ENCODE results near the gene GAREM1.
"Not testable (repeated sequence)": the region's sequence is repeated elsewhere in the genome, so short reads cannot be mapped to it uniquely, and the experiment has no call there.

GAREM1 gene

GRCh38 chr18:32249147-32249929 is 221.3 kb downstream of the GAREM1 start:
- no peak for DNase-seq

DNA sequence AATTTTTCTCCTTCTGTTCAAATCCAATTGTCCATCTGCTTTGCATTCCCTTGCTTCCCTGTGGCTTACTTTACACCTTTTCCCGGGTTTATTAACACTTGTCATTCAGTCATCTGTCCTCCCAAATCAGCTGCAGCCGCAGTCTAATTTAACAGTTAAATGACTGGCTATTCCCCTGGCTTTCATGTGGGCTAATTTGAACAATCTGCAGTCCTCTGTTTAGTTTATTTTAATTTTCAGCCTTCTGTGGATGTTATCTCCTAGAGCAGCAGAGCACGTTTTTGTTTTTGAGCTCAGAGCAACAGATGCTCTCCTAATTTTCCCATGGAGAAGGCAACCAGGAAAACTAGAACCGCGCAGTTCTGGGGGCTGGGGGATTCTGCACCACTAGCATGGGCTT is 225.8 kb downstream of the GAREM1 start:
- DNase-seq: no peak

DNA sequence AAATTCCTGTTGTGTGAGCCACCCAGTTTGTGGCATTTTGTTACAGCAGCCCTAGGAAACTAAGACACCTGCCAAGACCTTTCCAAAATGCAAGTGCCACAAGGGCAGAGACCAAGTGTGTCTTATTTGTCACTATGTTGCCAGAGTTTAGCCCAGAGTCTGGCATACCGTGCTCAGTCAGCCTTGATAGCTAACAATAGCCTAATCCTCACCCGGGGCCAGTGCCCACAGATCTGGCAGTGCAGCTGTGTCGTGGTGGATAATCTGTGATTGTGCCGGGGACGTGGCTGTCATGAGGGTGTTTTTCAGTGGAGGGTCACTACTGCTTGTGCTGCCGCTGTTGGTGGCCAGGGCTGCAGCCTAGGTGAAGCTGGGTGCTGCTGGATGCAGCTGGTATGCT is 227.3 kb downstream of the GAREM1 start:
- DNase-seq: no peak

- DNase-seq: no peak
Observed at GRCh38 chr18:32242395-32242794, 228.3 kb downstream of the GAREM1 start.

GRCh38 chr18:32238635-32239268 is 231.9 kb downstream of the GAREM1 start:
- no peak for DNase-seq

DNA sequence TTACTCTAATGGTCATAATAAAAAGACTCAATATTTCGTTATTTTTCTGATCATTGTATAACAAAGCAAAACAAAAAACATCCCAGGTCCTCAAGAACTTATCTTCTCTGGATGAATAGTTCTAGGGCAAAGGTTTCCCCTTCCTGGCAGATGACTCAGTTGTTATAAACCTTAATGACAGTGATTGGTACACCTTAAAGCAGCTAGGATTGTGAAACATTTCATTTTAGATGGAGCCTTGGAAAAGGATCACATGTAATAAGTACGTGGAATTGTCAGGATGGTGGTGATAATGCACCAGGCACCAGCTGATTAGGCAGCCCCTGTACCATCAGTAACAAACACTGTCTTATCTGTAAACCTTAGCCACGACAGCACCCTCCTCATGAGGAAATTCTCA is 233.6 kb downstream of the GAREM1 start:
- DNase-seq: no peak

- DNase-seq: not testable (repeated sequence)
Observed at GRCh38 chr18:32233348-32233747, 237.3 kb downstream of the GAREM1 start.

- DNase-seq: no peak
Observed at GRCh38 chr18:32219431-32220018, 251.2 kb downstream of the GAREM1 start.

DNA sequence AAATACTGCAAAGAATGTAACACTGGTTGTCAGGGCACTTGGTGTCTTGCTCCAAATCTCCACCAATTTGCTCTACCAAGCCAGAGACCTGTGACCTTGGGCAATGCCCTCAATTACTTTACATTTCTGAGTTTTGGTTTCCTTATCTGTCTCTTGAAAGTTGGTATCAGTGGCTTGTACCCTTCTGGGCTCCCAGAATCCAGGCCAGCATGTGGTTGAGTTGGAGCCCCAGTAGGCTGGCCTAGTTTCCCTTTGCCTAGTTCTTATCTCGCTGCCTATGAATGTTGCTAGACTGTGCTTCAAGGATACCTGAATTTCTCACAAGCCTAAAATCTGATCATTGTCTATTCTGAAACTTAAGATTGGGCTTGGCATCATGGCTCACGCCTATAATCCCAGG is 254.3 kb downstream of the GAREM1 start:
- DNase-seq: no peak

- DNase-seq: no peak
Observed at GRCh38 chr18:32213693-32214092, 257.0 kb downstream of the GAREM1 start.

All from activated naive CD4-positive, alpha-beta T cell treated with Interleukin-2 at 50 U/mL for 16 hours (primary cell).